Liver (tissue), 9 donors: ENCODE results near the gene KIZ. TPM values are rescaled to one million over a fixed set of nuclear protein-coding genes. Genes with fewer than 3 reads are reported as not detected.

Source experiments
- DNase-seq: peaks from one replicate; pipeline ENCODE4 v3.0.0-alpha.2; 2017; ENCODE audit warnings: low spot score
- H3K27ac ChIP-seq, 2 donors: one replicate each; pipeline ENCODE4 v1.7.0; 2013; ENCODE audit warnings: inconsistent platforms in 2 of 2, low read length in 2 of 2, control low read depth in 1 of 2, low read depth in 1 of 2, mild to moderate bottlenecking in 1 of 2
- H3K27me3 ChIP-seq, 4 donors: one replicate each; pipeline versions ENCODE4 v1.6.1 to v1.7.0; 2013; ENCODE audit warnings: low read length in 3 of 4, inconsistent platforms in 1 of 4, mild to moderate bottlenecking in 1 of 4, moderate library complexity in 1 of 4; ENCODE audit not compliant: control insufficient read depth in 4 of 4, insufficient read depth in 4 of 4
- H3K36me3 ChIP-seq, 4 donors: one replicate each; pipeline versions ENCODE4 v1.6.1 to v1.7.0; 2013; ENCODE audit warnings: low read length in 3 of 4, mild to moderate bottlenecking in 3 of 4, low read depth in 1 of 4, moderate library complexity in 1 of 4; ENCODE audit not compliant: control insufficient read depth in 4 of 4, insufficient read depth in 3 of 4
- H3K4me1 ChIP-seq, 4 donors: one replicate each; pipeline versions ENCODE4 v1.6.1 to v1.7.0; 2013; ENCODE audit warnings: low read length in 3 of 4, mild to moderate bottlenecking in 3 of 4, moderate library complexity in 1 of 4; ENCODE audit not compliant: control insufficient read depth in 4 of 4, insufficient read depth in 4 of 4
- H3K4me3 ChIP-seq, 3 donors: one replicate each; pipeline versions ENCODE4 v1.6.1 to v1.7.0; 2013; ENCODE audit warnings: low read length in 3 of 3, control low read depth in 1 of 3, low read depth in 1 of 3, mild to moderate bottlenecking in 1 of 3
- H3K9ac ChIP-seq, 2 donors: one replicate each; pipeline ENCODE4 v1.7.0; 2013; ENCODE audit warnings: low read length in 2 of 2, mild to moderate bottlenecking in 2 of 2, moderate library complexity in 2 of 2, control low read depth in 1 of 2, low read depth in 1 of 2
- H3K9me3 ChIP-seq, 4 donors: one replicate each; pipeline versions ENCODE4 v1.6.1 to v1.7.0; 2013; ENCODE audit warnings: low read length in 3 of 4; ENCODE audit not compliant: control insufficient read depth in 4 of 4
- EGR1 ChIP-seq, 2 donors: IDR thresholded peaks; 2 replicates each; pipeline ENCODE4 v1.6.1; 2016 to 2018; ENCODE audit warnings: antibody characterized with exemption in 2 of 2, low read depth in 2 of 2
- FOXA1 ChIP-seq: IDR thresholded peaks from 2 replicates; pipeline ENCODE4 v1.6.1; 2016; ENCODE audit warnings: antibody characterized with exemption
- FOXA2 ChIP-seq: IDR thresholded peaks from 2 replicates; pipeline ENCODE4 v1.6.1; 2016; ENCODE audit warnings: antibody characterized with exemption
- GABPA ChIP-seq, 2 donors: IDR thresholded peaks in 1 of 2; conservative IDR thresholded peaks in 1 of 2; 2 replicates each; pipeline ENCODE4 v1.6.1; 2016; ENCODE audit warnings: antibody characterized with exemption in 2 of 2, mild to moderate bottlenecking in 1 of 2, moderate library complexity in 1 of 2
- HNF4A ChIP-seq, 2 donors: conservative IDR thresholded peaks; 2 replicates each; pipeline ENCODE4 v1.6.1; 2016; ENCODE audit warnings: antibody characterized with exemption in 2 of 2, mild to moderate bottlenecking in 2 of 2
- JUND ChIP-seq, 2 donors: IDR thresholded peaks; 2 replicates each; pipeline ENCODE4 v1.6.1; 2016; ENCODE audit warnings: antibody characterized with exemption in 2 of 2
- NR2F2 ChIP-seq: IDR thresholded peaks from 2 replicates; pipeline ENCODE4 v1.6.1; 2016; ENCODE audit warnings: antibody characterized with exemption
- RAD21 ChIP-seq, 2 donors: IDR thresholded peaks; 2 replicates each; pipeline ENCODE4 v1.6.1; 2016; ENCODE audit warnings: antibody characterized with exemption in 2 of 2, mild to moderate bottlenecking in 2 of 2
- RXRA ChIP-seq, 2 donors: IDR thresholded peaks; 2 replicates each; pipeline ENCODE4 v1.6.1; 2017 to 2018; ENCODE audit warnings: antibody characterized with exemption in 2 of 2, mild to moderate bottlenecking in 1 of 2
- YY1 ChIP-seq: IDR thresholded peaks from 2 replicates; pipeline ENCODE4 v1.6.1; 2016; ENCODE audit warnings: antibody characterized with exemption, mild to moderate bottlenecking
- WGBS: extraction: QIAGEN DNeasy Blood & Tissue Kit; methylation state at CpG from one replicate; pipeline ENCODE4 v1.1.7; 2013; 5-methylcytosine and 5-hydroxymethylcytosine counted together
- polyA plus RNA-seq, 2 donors: library from polyadenylated mRNA; stranded (reverse) in 1 of 2; unstranded in 1 of 2; fragments of 200-250 nt in 1 of 2; fragments of >200 nt in 1 of 2; fragmentation: Nextera tagmentation in 1 of 2; extraction: Ambion mirVana in 1 of 2; gene quantifications; one replicate each; pipeline versions ENCODE4 v1.2.1 to v1.2.3, GENCODE V29; 2013 to 2015
- total RNA-seq, 2 donors: library from RNA; depleted of rRNA; stranded (reverse); fragments of >200 nt; gene quantifications; one replicate each; pipeline ENCODE4 v1.2.3, GENCODE V29; 2014
- TF ChIP-seq, protein P1 (sequence below): fragments of 150-350 bp; IDR thresholded peaks from 2 replicates; pipeline ENCODE4 v1.5.1; 2017; ENCODE audit warnings: improper control_type of control experiment, low read depth, low read length; ENCODE audit not compliant: missing input control
- TF ChIP-seq, protein P2 (sequence below): IDR thresholded peaks from 2 replicates; pipeline ENCODE4 v1.6.1; 2016; ENCODE audit warnings: antibody characterized with exemption, mild to moderate bottlenecking
- TF ChIP-seq, protein P3 (sequence below): IDR thresholded peaks from 2 replicates; pipeline ENCODE4 v1.6.1; 2016; ENCODE audit warnings: antibody characterized with exemption
- donor health status: healthy.
- donor health status: healthy.
- donor health status: healthy.
- donor health status: healthy.
- donor health status: healthy.

The KIZ gene
- total and polyA plus RNA-seq, 4 donors: 3.0 to 9.5 (median 5.2) TPM

DNA sequence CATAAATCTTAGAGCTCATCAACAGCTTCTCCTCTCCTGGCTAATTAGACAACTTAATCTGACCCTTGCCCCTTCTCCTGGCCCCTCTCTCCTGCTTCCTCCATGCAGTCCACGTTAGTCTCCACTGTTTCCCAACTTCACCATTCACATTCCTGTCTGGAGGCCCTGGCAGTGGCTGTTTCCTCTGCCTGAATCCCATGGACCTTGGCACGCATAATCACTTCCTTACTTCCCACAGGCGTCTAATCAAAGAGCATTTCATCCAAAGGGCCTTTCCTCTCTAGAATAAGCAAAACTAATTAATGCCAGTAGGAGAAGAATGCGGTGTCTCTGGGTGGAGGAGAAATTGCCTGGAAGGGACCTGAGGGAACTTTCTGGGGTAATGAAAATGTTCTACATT is 160.9 kb downstream of the KIZ start:
- 66% methylated on average over 4 of the region's 4 CpGs for WGBS
- Histone ChIP-seq H3K27me3 (no peaks in the 10 kb centered on the region), H3K9me3 (peaks cover 0 to 6% (median 2%) of the 10 kb centered on the region in 4 donors), H3K36me3 (no peaks in the 10 kb centered on the region), H3K27ac (no peak overlapping the region), H3K4me1 (no peaks in the 10 kb centered on the region), H3K4me3 (no peak overlapping the region), H3K9ac (no peak overlapping the region)
- DNase-seq: no peak
- no peak for TF ChIP-seq RAD21 (IDR thresholded peaks at IDR 0.05)
- TF ChIP-seq EGR1 (IDR thresholded peaks at IDR 0.05; ENCODE audit: low read depth in 2 of 2): no peak
- TF ChIP-seq FOXA2: no peak
- TF ChIP-seq JUND (IDR thresholded peaks at IDR 0.05): no peak
- TF ChIP-seq RXRA (IDR thresholded peaks at IDR 0.05): no peak

DNA sequence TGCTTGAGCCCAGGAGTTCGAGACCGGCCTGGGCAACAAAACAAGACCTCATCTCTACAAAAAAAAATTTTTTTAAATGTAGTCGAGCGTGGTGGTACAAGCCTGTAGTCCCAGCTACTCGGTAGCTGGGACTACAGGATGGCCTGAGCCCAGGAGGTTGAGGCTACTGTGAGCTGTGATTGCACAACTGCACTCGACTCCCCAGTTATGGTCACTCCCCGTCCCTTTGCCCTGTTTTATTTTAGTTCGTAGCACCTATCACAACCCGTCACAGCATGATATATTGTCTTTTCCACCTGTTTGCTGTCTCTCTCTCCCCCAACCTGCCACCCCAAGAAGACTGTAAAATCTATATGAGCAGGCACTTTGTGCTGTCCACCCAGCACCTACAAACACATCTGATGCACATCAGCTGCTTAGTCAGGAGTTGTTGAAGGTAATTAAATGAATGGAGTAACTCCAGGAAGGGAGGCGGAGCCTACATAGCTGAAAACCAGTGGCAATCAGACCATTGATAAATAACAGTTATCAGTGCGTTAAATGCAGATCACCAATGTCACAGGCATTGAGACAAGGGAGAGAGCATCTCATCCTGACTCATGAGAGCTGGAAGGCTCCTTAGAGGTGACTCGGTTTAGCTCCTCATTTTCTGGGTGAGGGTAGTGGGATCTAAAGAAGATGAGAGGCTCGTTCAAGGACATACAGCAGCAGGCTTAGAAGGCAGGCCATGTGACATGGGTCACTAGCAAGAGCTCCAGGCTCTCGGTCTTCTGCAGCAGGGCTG is 162.9 kb downstream of the KIZ start:
- Histone ChIP-seq H3K36me3 (no peaks in the 10 kb centered on the region), H3K9ac (no peak overlapping the region), H3K4me3 (no peak overlapping the region), H3K4me1 (no peaks in the 10 kb centered on the region), H3K9me3 (peaks cover 0 to 6% (median 2%) of the 10 kb centered on the region in 4 donors), H3K27me3 (no peaks in the 10 kb centered on the region), H3K27ac (no peak overlapping the region)
- WGBS: 72% methylated on average over 14 of the region's 14 CpGs
- DNase-seq: no peak
- TF ChIP-seq, protein P1, sequence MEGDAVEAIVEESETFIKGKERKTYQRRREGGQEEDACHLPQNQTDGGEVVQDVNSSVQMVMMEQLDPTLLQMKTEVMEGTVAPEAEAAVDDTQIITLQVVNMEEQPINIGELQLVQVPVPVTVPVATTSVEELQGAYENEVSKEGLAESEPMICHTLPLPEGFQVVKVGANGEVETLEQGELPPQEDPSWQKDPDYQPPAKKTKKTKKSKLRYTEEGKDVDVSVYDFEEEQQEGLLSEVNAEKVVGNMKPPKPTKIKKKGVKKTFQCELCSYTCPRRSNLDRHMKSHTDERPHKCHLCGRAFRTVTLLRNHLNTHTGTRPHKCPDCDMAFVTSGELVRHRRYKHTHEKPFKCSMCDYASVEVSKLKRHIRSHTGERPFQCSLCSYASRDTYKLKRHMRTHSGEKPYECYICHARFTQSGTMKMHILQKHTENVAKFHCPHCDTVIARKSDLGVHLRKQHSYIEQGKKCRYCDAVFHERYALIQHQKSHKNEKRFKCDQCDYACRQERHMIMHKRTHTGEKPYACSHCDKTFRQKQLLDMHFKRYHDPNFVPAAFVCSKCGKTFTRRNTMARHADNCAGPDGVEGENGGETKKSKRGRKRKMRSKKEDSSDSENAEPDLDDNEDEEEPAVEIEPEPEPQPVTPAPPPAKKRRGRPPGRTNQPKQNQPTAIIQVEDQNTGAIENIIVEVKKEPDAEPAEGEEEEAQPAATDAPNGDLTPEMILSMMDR: no peak
- TF ChIP-seq NR2F2 (no peak), HNF4A (conservative IDR thresholded peaks at IDR 0.05) (no peak), FOXA1 (no peak), RAD21 (IDR thresholded peaks at IDR 0.05) (no peak), JUND (IDR thresholded peaks at IDR 0.05) (no peak), YY1 (no peak), GABPA (IDR thresholded peaks at IDR 0.05 in 1 of 2, conservative IDR thresholded peaks at IDR 0.05 in 1 of 2) (no peak)
- TF ChIP-seq, protein P2, sequence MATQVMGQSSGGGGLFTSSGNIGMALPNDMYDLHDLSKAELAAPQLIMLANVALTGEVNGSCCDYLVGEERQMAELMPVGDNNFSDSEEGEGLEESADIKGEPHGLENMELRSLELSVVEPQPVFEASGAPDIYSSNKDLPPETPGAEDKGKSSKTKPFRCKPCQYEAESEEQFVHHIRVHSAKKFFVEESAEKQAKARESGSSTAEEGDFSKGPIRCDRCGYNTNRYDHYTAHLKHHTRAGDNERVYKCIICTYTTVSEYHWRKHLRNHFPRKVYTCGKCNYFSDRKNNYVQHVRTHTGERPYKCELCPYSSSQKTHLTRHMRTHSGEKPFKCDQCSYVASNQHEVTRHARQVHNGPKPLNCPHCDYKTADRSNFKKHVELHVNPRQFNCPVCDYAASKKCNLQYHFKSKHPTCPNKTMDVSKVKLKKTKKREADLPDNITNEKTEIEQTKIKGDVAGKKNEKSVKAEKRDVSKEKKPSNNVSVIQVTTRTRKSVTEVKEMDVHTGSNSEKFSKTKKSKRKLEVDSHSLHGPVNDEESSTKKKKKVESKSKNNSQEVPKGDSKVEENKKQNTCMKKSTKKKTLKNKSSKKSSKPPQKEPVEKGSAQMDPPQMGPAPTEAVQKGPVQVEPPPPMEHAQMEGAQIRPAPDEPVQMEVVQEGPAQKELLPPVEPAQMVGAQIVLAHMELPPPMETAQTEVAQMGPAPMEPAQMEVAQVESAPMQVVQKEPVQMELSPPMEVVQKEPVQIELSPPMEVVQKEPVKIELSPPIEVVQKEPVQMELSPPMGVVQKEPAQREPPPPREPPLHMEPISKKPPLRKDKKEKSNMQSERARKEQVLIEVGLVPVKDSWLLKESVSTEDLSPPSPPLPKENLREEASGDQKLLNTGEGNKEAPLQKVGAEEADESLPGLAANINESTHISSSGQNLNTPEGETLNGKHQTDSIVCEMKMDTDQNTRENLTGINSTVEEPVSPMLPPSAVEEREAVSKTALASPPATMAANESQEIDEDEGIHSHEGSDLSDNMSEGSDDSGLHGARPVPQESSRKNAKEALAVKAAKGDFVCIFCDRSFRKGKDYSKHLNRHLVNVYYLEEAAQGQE: no peak
- TF ChIP-seq, protein P3, sequence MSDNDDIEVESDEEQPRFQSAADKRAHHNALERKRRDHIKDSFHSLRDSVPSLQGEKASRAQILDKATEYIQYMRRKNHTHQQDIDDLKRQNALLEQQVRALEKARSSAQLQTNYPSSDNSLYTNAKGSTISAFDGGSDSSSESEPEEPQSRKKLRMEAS: no peak
